Measurements from ENCODE around the gene ACTN4.

GRCh38 chr19:38739440-38740256, 92.2 kb downstream of the ACTN4 start:
- TF ChIP-seq CTCF (IDR thresholded peaks at IDR 0.05; ENCODE audit: low read depth, low read length) (no peak), EZH2phosphoT487 (IDR thresholded peaks at IDR 0.05; ENCODE audit: low read depth) (no peak)

All from OCI-LY3 (cell line).